WTC11 (cell line): ENCODE data around the gene SH2D3C. TPM values are rescaled to one million over a fixed set of nuclear protein-coding genes. Genes with fewer than 3 reads are reported as not detected.

Experiments
- ATAC-seq: fragments of 200-7000 bp; cut with Tn5 transposase; 2 replicates; pipeline ENCODE4 v1.10.0; 2021; ENCODE audit warnings: mild to moderate bottlenecking, moderate library complexity
- CTCF ChIA-PET: fragments of 300-600 bp; sonication (Branson Sonifier 250); formaldehyde crosslinking; loops from one replicate; lab custom pipeline; 2021; ENCODE audit warnings: antibody characterized with exemption; lab: Charles Lee
- POLR2A ChIA-PET: fragments of 350-600 bp; sonication (Branson Sonifier 250); formaldehyde crosslinking; loops from one replicate; lab custom pipeline; 2021; ENCODE audit warnings: antibody characterized with exemption; lab: Charles Lee
- DNase-seq: peaks from one replicate; pipeline ENCODE4 v3.0.0; 2021; ENCODE audit warnings: low spot score
- H3K27ac Mint-ChIP-seq: 2 replicates; pipeline ENCODE4 v1.8.0; 2021; ENCODE audit warnings: mixed read lengths
- H3K27me3 Mint-ChIP-seq: 2 replicates; pipeline ENCODE4 v1.8.0; 2021; ENCODE audit warnings: low read depth, mild to moderate bottlenecking, moderate library complexity, mixed read lengths
- H3K36me3 Mint-ChIP-seq: 2 replicates; pipeline ENCODE4 v1.8.0; 2021; ENCODE audit warnings: mixed read lengths
- H3K4me1 Mint-ChIP-seq: 2 replicates; pipeline ENCODE4 v1.8.0; 2022; ENCODE audit warnings: mixed read lengths
- H3K4me3 Mint-ChIP-seq: 2 replicates; pipeline ENCODE4 v1.8.0; 2021; ENCODE audit warnings: mild to moderate bottlenecking, moderate library complexity, mixed read lengths
- H3K9me3 Mint-ChIP-seq: 2 replicates; pipeline ENCODE4 v1.8.0; 2021; ENCODE audit warnings: mixed read lengths
- CREB1 ChIP-seq: sonication (generic); formaldehyde crosslinking; IDR thresholded peaks from 2 replicates; pipeline ENCODE4 v1.8.0; 2023; ENCODE audit warnings: mild to moderate bottlenecking, missing genetic modification reagents
- FOXK1 ChIP-seq: sonication (generic); formaldehyde crosslinking; IDR thresholded peaks from 2 replicates; pipeline ENCODE4 v1.8.0; 2022; ENCODE audit warnings: mild to moderate bottlenecking, moderate library complexity, missing genetic modification reagents
- GRHL2 ChIP-seq: fragments of 250-450 bp; sonication (Bioruptor Pico); IDR thresholded peaks from 2 replicates; pipeline ENCODE4 v1.8.0; 2022; ENCODE audit warnings: mild to moderate bottlenecking, moderate library complexity; ENCODE audit not compliant: insufficient replicate concordance, severe bottlenecking
- NFE2L1 ChIP-seq: sonication (generic); formaldehyde crosslinking; IDR thresholded peaks from 2 replicates; pipeline ENCODE4 v1.8.1; 2023; ENCODE audit warnings: missing genetic modification reagents
- NR3C1 ChIP-seq: sonication (generic); formaldehyde crosslinking; conservative IDR thresholded peaks from 2 replicates; pipeline ENCODE4 v1.8.1; 2023; ENCODE audit warnings: low read depth, mild to moderate bottlenecking, missing genetic modification reagents
- RELA ChIP-seq: sonication (generic); formaldehyde crosslinking; IDR thresholded peaks from 2 replicates; pipeline ENCODE4 v1.8.1; 2022; ENCODE audit warnings: missing genetic modification reagents, mild to moderate bottlenecking, borderline replicate concordance
- TEAD4 ChIP-seq: sonication (generic); formaldehyde crosslinking; IDR thresholded peaks from 2 replicates; pipeline ENCODE4 v1.8.0; 2022; ENCODE audit warnings: mild to moderate bottlenecking, missing genetic modification reagents
- ZNF263 ChIP-seq: sonication (generic); formaldehyde crosslinking; IDR thresholded peaks from 2 replicates; pipeline ENCODE4 v1.8.1; 2022; ENCODE audit warnings: low read depth, mild to moderate bottlenecking, moderate library complexity, missing genetic modification reagents
- ZNF317 ChIP-seq: sonication (generic); formaldehyde crosslinking; IDR thresholded peaks from 2 replicates; pipeline ENCODE4 v1.8.1; 2023; ENCODE audit warnings: low read depth, mild to moderate bottlenecking, moderate library complexity, missing genetic modification reagents, borderline replicate concordance
- ZNF416 ChIP-seq: fragments of 250-450 bp; sonication (Bioruptor Pico); IDR thresholded peaks from 2 replicates; pipeline ENCODE4 v1.9.0; 2021; ENCODE audit warnings: mild to moderate bottlenecking, inconsistent platforms
- ZNF423 ChIP-seq: fragments of 250-450 bp; sonication (Bioruptor Pico); IDR thresholded peaks from 2 replicates; pipeline ENCODE4 v2.1.2; 2022; ENCODE audit warnings: mild to moderate bottlenecking, moderate library complexity
- total RNA-seq: library from RNA; stranded (reverse); gene quantifications from 3 replicates; pipeline ENCODE4 v1.2.3, GENCODE V29; 2021
- TF ChIP-seq, protein P1 (sequence below): sonication (generic); formaldehyde crosslinking; IDR thresholded peaks from 2 replicates; pipeline ENCODE4 v1.8.1; 2022; ENCODE audit warnings: missing genetic modification reagents, borderline replicate concordance
- TF ChIP-seq, protein P2 (sequence below): sonication (generic); formaldehyde crosslinking; IDR thresholded peaks from 2 replicates; pipeline ENCODE4 v1.8.1; 2022; ENCODE audit warnings: low read depth, missing genetic modification reagents, borderline replicate concordance
- TF ChIP-seq, protein P3 (sequence below): sonication (generic); formaldehyde crosslinking; IDR thresholded peaks from 2 replicates; pipeline ENCODE4 v1.8.1; 2023; ENCODE audit warnings: mild to moderate bottlenecking, missing genetic modification reagents
- TF ChIP-seq, protein P4 (sequence below): sonication (generic); formaldehyde crosslinking; IDR thresholded peaks from 2 replicates; pipeline ENCODE4 v1.8.0; 2023; ENCODE audit warnings: mild to moderate bottlenecking, missing genetic modification reagents
- TF ChIP-seq, protein P5 (sequence below): sonication (generic); formaldehyde crosslinking; IDR thresholded peaks from 2 replicates; pipeline ENCODE4 v1.8.1; 2023; ENCODE audit warnings: mild to moderate bottlenecking, moderate library complexity, missing genetic modification reagents
- TF ChIP-seq, protein P6 (sequence below): sonication (generic); formaldehyde crosslinking; IDR thresholded peaks from 2 replicates; pipeline ENCODE4 v1.8.0; 2022; ENCODE audit warnings: mild to moderate bottlenecking, missing genetic modification reagents

Gene SH2D3C
- total RNA-seq, 1 experiment from 2014 or later = 5.4 TPM

DNA sequence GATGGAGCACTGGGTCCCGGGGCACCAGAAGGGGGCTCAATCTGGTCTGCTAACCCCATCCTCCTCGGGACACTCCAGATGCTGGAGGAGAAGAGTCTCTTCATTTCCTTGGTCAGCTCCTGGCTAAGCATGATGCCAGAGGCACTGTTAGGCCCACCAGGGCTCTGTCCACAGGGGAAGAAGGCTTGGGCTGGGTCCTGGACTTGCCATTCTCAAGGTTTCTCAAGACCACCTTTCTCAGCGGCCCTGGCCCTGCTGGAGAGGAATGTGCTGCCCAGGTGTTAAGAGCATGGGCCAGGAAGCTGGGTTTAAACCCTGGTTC is 7.9 kb downstream of the SH2D3C start:
- Mint-ChIP-seq H3K36me3 (no peaks in the 10 kb centered on the region), H3K27me3 (peaks cover 11% of the 10 kb centered on the region), H3K4me3 (peak overlapping the region; percentile 84), H3K4me1 (peaks cover 32% of the 10 kb centered on the region), H3K27ac (no peak overlapping the region; the same call in 1 of the 2 replicates), H3K9me3 (no peaks in the 10 kb centered on the region)
- POLR2A ChIA-PET = interaction anchor here (0.6 to 2.1 kb wide), 8 partner anchors 10 to 146 kb away, joined by 3 to 12 read pairs (median 4); partner anchors contain the start of genes CDK9, ST6GALNAC4 and TOR2A
- TF ChIP-seq ZNF416 (CRISPR knock-in tag) (no peak), TEAD4 (CRISPR knock-in tag) (no peak), NFE2L1 (CRISPR knock-in tag) (no peak), ZNF317 (CRISPR knock-in tag) (no peak), GRHL2 (CRISPR knock-in tag) (no peak), NR3C1 (no peak), CREB1 (no peak)
- TF ChIP-seq, protein P1, sequence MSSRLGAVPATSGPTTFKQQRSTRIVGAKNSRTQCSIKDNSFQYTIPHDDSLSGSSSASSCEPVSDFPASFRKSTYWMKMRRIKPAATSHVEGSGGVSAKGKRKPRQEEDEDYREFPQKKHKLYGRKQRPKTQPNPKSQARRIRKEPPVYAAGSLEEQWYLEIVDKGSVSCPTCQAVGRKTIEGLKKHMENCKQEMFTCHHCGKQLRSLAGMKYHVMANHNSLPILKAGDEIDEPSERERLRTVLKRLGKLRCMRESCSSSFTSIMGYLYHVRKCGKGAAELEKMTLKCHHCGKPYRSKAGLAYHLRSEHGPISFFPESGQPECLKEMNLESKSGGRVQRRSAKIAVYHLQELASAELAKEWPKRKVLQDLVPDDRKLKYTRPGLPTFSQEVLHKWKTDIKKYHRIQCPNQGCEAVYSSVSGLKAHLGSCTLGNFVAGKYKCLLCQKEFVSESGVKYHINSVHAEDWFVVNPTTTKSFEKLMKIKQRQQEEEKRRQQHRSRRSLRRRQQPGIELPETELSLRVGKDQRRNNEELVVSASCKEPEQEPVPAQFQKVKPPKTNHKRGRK (CRISPR knock-in tag) = no peak
- CTCF ChIA-PET = interaction anchor here (0.8 to 3.3 kb wide), 30 partner anchors 8 to 380 kb away, joined by 3 to 54 read pairs (median 4); partner anchors contain the start of genes CDK9, FPGS, ST6GALNAC4 and TOR2A
- DNase-seq (no peak), ATAC-seq (no peak)

DNA sequence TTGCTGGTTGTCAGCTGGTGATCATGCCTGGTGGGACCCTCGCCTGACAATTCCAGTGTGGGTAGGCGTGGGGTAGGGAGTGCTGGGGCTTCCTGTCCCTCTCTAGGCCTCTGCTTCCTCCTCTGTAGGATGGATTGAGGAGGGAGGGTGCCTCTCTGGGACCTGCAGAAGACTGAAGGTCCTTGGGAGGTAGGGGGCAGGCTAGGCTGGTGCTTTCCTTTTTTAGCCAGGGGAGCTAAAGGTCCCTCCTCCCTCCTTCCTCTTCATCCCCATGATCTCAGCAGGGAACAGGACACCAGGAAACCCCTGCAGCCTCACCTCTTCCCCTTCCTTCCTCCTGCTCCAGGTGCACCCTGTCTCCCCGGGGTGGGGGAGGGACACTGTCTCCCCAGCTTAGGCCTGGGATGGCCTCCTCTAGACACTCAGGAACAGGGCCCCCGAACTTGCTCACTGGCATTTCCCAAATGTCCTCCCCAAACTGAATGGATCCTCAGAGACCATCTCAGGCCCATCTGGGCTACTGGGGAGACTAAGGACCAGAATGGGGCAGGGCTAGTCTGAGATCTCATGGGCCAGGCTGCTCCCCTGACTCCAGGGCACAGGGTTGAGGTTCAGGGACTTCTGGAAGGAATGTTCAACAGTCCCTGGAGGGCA is 8.4 kb downstream of the SH2D3C start:
- ATAC-seq (no peak), DNase-seq (no peak)
- Mint-ChIP-seq H3K27ac (no peak overlapping the region; the same call in 1 of the 2 replicates), H3K9me3 (no peaks in the 10 kb centered on the region), H3K27me3 (peaks cover 11% of the 10 kb centered on the region), H3K36me3 (no peaks in the 10 kb centered on the region), H3K4me1 (peaks cover 32% of the 10 kb centered on the region), H3K4me3 (peak overlapping the region; percentile 84)
- POLR2A ChIA-PET = interaction anchor here (0.7 to 1.3 kb wide), 3 partner anchors 12 to 147 kb away, joined by 3 to 5 read pairs (median 3); partner anchors contain the start of gene ST6GALNAC4
- TF ChIP-seq, protein P2, sequence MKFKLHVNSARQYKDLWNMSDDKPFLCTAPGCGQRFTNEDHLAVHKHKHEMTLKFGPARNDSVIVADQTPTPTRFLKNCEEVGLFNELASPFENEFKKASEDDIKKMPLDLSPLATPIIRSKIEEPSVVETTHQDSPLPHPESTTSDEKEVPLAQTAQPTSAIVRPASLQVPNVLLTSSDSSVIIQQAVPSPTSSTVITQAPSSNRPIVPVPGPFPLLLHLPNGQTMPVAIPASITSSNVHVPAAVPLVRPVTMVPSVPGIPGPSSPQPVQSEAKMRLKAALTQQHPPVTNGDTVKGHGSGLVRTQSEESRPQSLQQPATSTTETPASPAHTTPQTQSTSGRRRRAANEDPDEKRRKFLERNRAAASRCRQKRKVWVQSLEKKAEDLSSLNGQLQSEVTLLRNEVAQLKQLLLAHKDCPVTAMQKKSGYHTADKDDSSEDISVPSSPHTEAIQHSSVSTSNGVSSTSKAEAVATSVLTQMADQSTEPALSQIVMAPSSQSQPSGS (CRISPR knock-in tag) = no peak
- TF ChIP-seq TEAD4 (CRISPR knock-in tag) (no peak), RELA (no peak), ZNF263 (CRISPR knock-in tag) (0 out of 2 replicates have a peak, but pooled peaks have one; percentile 34), FOXK1 (CRISPR knock-in tag) (no peak), ZNF423 (CRISPR knock-in tag) (0 out of 2 replicates have a peak, but pooled peaks have one; percentile 4)
- TF ChIP-seq, protein P3, sequence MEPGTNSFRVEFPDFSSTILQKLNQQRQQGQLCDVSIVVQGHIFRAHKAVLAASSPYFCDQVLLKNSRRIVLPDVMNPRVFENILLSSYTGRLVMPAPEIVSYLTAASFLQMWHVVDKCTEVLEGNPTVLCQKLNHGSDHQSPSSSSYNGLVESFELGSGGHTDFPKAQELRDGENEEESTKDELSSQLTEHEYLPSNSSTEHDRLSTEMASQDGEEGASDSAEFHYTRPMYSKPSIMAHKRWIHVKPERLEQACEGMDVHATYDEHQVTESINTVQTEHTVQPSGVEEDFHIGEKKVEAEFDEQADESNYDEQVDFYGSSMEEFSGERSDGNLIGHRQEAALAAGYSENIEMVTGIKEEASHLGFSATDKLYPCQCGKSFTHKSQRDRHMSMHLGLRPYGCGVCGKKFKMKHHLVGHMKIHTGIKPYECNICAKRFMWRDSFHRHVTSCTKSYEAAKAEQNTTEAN (CRISPR knock-in tag) = no peak
- TF ChIP-seq, protein P4, sequence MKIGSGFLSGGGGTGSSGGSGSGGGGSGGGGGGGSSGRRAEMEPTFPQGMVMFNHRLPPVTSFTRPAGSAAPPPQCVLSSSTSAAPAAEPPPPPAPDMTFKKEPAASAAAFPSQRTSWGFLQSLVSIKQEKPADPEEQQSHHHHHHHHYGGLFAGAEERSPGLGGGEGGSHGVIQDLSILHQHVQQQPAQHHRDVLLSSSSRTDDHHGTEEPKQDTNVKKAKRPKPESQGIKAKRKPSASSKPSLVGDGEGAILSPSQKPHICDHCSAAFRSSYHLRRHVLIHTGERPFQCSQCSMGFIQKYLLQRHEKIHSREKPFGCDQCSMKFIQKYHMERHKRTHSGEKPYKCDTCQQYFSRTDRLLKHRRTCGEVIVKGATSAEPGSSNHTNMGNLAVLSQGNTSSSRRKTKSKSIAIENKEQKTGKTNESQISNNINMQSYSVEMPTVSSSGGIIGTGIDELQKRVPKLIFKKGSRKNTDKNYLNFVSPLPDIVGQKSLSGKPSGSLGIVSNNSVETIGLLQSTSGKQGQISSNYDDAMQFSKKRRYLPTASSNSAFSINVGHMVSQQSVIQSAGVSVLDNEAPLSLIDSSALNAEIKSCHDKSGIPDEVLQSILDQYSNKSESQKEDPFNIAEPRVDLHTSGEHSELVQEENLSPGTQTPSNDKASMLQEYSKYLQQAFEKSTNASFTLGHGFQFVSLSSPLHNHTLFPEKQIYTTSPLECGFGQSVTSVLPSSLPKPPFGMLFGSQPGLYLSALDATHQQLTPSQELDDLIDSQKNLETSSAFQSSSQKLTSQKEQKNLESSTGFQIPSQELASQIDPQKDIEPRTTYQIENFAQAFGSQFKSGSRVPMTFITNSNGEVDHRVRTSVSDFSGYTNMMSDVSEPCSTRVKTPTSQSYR (CRISPR knock-in tag) = no peak
- TF ChIP-seq, protein P5, sequence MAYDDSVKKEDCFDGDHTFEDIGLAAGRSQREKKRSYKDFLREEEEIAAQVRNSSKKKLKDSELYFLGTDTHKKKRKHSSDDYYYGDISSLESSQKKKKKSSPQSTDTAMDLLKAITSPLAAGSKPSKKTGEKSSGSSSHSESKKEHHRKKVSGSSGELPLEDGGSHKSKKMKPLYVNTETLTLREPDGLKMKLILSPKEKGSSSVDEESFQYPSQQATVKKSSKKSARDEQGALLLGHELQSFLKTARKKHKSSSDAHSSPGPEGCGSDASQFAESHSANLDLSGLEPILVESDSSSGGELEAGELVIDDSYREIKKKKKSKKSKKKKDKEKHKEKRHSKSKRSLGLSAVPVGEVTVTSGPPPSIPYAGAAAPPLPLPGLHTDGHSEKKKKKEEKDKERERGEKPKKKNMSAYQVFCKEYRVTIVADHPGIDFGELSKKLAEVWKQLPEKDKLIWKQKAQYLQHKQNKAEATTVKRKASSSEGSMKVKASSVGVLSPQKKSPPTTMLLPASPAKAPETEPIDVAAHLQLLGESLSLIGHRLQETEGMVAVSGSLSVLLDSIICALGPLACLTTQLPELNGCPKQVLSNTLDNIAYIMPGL (CRISPR knock-in tag) = no peak
- TF ChIP-seq, protein P6, sequence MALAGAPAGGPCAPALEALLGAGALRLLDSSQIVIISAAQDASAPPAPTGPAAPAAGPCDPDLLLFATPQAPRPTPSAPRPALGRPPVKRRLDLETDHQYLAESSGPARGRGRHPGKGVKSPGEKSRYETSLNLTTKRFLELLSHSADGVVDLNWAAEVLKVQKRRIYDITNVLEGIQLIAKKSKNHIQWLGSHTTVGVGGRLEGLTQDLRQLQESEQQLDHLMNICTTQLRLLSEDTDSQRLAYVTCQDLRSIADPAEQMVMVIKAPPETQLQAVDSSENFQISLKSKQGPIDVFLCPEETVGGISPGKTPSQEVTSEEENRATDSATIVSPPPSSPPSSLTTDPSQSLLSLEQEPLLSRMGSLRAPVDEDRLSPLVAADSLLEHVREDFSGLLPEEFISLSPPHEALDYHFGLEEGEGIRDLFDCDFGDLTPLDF (CRISPR knock-in tag) = no peak
- CTCF ChIA-PET = interaction anchor here (0.6 to 3.3 kb wide), 15 partner anchors 9 to 348 kb away, joined by 3 to 54 read pairs (median 4); partner anchors contain the start of genes CDK9, ST6GALNAC4 and TOR2A
